RWPE2 (cell line): ENCODE results near the gene PPM1H.

Experiments
- ATAC-seq: fragments of 200-7000 bp; cut with Tn5 transposase; 3 replicates; pipeline ENCODE4 v1.9.1; 2021; ENCODE audit warnings: low read depth
- DNase-seq: peaks from one replicate; pipeline ENCODE4 v3.0.0-alpha.2; 2020; ENCODE audit warnings: low spot score
- H3K27ac ChIP-seq: fragments of 450-650 bp; 2 replicates; pipeline ENCODE4 v1.5.1; 2017; ENCODE audit warnings: mild to moderate bottlenecking; ENCODE audit not compliant: poor library complexity, severe bottlenecking
- H3K27me3 ChIP-seq: fragments of 250-450 bp; sonication (Bioruptor Pico); 2 replicates; pipeline ENCODE4 v1.5.1; 2021; ENCODE audit warnings: mild to moderate bottlenecking, moderate library complexity; ENCODE audit not compliant: insufficient read depth, poor library complexity, severe bottlenecking
- H3K36me3 ChIP-seq: fragments of 250-450 bp; sonication (Bioruptor Pico); 2 replicates; pipeline ENCODE4 v1.5.1; 2020; ENCODE audit warnings: low read depth, mild to moderate bottlenecking, moderate library complexity
- H3K4me1 ChIP-seq: fragments of 250-450 bp; sonication (Bioruptor Pico); 2 replicates; pipeline ENCODE4 v1.5.1; 2021; ENCODE audit warnings: mild to moderate bottlenecking, moderate library complexity; ENCODE audit not compliant: insufficient read depth, poor library complexity, severe bottlenecking
- H3K4me3 ChIP-seq: fragments of 250-450 bp; sonication (Bioruptor Pico); 2 replicates; pipeline ENCODE4 v1.5.1; 2021; ENCODE audit warnings: mild to moderate bottlenecking, moderate library complexity; ENCODE audit not compliant: severe bottlenecking
- H3K9me3 ChIP-seq: fragments of 250-450 bp; sonication (Bioruptor Pico); 2 replicates; pipeline ENCODE4 v1.5.1; 2021; ENCODE audit warnings: mild to moderate bottlenecking, moderate library complexity; ENCODE audit not compliant: severe bottlenecking
- CTCF ChIP-seq: fragments of 450-650 bp; IDR thresholded peaks from one replicate; pipeline ENCODE4 v1.5.1; 2017; ENCODE audit warnings: mild to moderate bottlenecking, moderate library complexity; ENCODE audit not compliant: poor library complexity, severe bottlenecking

PPM1H gene

GRCh38 chr12:62603811-62604098 lies 331.2 kb downstream of the PPM1H start:
- no peak for DNase-seq
- Histone ChIP-seq H3K36me3 (no peaks in the 10 kb centered on the region; the same call in 1 of the 2 replicates), H3K4me3 (peak overlapping the region; percentile 85), H3K27me3 (no peaks in the 10 kb centered on the region), H3K4me1 (peaks cover 16% of the 10 kb centered on the region), H3K27ac (peak overlapping the region; percentile 91), H3K9me3 (no peaks in the 10 kb centered on the region)
- no peak for ATAC-seq
- TF ChIP-seq CTCF: no peak

- Histone ChIP-seq H3K4me3 (peak overlapping the region; percentile 85), H3K4me1 (peaks cover 16% of the 10 kb centered on the region), H3K9me3 (no peaks in the 10 kb centered on the region), H3K36me3 (no peaks in the 10 kb centered on the region; the same call in 1 of the 2 replicates), H3K27me3 (no peaks in the 10 kb centered on the region), H3K27ac (peak overlapping the region; percentile 91)
- ATAC-seq: peak; percentile 85
- peak; percentile 80 for DNase-seq
- TF ChIP-seq CTCF: peak; percentile 49
These were observed 331.7 kb downstream of the PPM1H start for GRCh38 chr12:62603061-62603810.

- Histone ChIP-seq H3K36me3 (no peaks in the 10 kb centered on the region; the same call in 1 of the 2 replicates), H3K9me3 (no peaks in the 10 kb centered on the region), H3K4me1 (peaks cover 16% of the 10 kb centered on the region), H3K27ac (peak overlapping the region; percentile 91), H3K4me3 (peak overlapping the region; percentile 85), H3K27me3 (no peaks in the 10 kb centered on the region)
- no peak for TF ChIP-seq CTCF
- ATAC-seq: peak; percentile 62
- peak; percentile 83 for DNase-seq
These were observed 332.5 kb downstream of the PPM1H start for GRCh38 chr12:62602255-62603060.

- Histone ChIP-seq H3K27me3 (no peaks in the 10 kb centered on the region), H3K4me1 (peaks cover 16% of the 10 kb centered on the region), H3K9me3 (no peaks in the 10 kb centered on the region), H3K4me3 (peak overlapping the region; percentile 85), H3K27ac (peak overlapping the region; percentile 91), H3K36me3 (no peaks in the 10 kb centered on the region; the same call in 1 of the 2 replicates)
- ATAC-seq (no peak), DNase-seq (no peak)
- TF ChIP-seq CTCF: no peak
These were observed 333.2 kb downstream of the PPM1H start for GRCh38 chr12:62601765-62602164.
